T-helper 17 cell (primary cell): ENCODE measurements around the gene NAT16. TPM values are rescaled to one million over a fixed set of nuclear protein-coding genes. Genes with fewer than 3 reads are reported as not detected.
"Not testable (repeated sequence)": the region's sequence is repeated elsewhere in the genome, so short reads cannot be mapped to it uniquely, and the experiment has no call there.

Source experiments
- ATAC-seq: fragments of 150-1000 bp; cut with Tn5 transposase; 2 replicates; pipeline ENCODE4 v1.10.0; 2021; ENCODE audit warnings: mild to moderate bottlenecking, moderate library complexity
- DNase-seq, 3 donors: peaks; one replicate each; pipeline versions ENCODE4 v3.0.0 to v3.0.0-alpha.2; 2020 to 2021
- H3K9me3 ChIP-seq: one replicate; pipeline ENCODE4 v1.7.0; 2013; ENCODE audit warnings: low read length, mild to moderate bottlenecking; ENCODE audit not compliant: control insufficient read depth, poor library complexity, severe bottlenecking
- H3K27ac Mint-ChIP-seq: one replicate; pipeline ENCODE4 v1.8.0; 2022; ENCODE audit warnings: mild to moderate bottlenecking, moderate library complexity, mixed read lengths
- H3K27me3 Mint-ChIP-seq: one replicate; pipeline ENCODE4 v1.8.0; 2022; ENCODE audit warnings: mixed read lengths
- H3K36me3 Mint-ChIP-seq: one replicate; pipeline ENCODE4 v1.8.0; 2022; ENCODE audit warnings: low read depth, mixed read lengths
- H3K4me1 Mint-ChIP-seq: one replicate; pipeline ENCODE4 v1.8.0; 2022; ENCODE audit warnings: mild to moderate bottlenecking, mixed read lengths
- H3K4me3 Mint-ChIP-seq: one replicate; pipeline ENCODE4 v1.8.0; 2022; ENCODE audit warnings: mild to moderate bottlenecking, moderate library complexity, mixed read lengths
- total RNA-seq, 4 donors: library from RNA in 2 of 4; stranded (reverse) in 2 of 4; gene quantifications; one replicate each; pipeline ENCODE4 v1.2.3 and lab custom pipeline; 2022 to 2026

The NAT16 gene
- total RNA-seq, 2 donors from 2014 or later = not detected

GRCh38 chr7:101128040-101128834 is 51.9 kb downstream of the NAT16 start:
- ATAC-seq = no peak
- no peak for DNase-seq
- Mint-ChIP-seq H3K36me3 (peaks cover 7% of the 10 kb centered on the region), H3K27me3 (peaks cover 77% of the 10 kb centered on the region), H3K4me3 (no peak overlapping the region), H3K27ac (no peak overlapping the region), H3K4me1 (peaks cover 25% of the 10 kb centered on the region)
- H3K9me3 ChIP-seq = no peaks in the 10 kb centered on the region

GRCh38 chr7:101127460-101128039 is 52.5 kb downstream of the NAT16 start:
- Mint-ChIP-seq H3K27ac (no peak overlapping the region), H3K4me3 (peak overlapping the region; percentile 84), H3K4me1 (peaks cover 25% of the 10 kb centered on the region), H3K27me3 (peaks cover 80% of the 10 kb centered on the region), H3K36me3 (peaks cover 7% of the 10 kb centered on the region)
- no peak for DNase-seq
- no peaks in the 10 kb centered on the region for H3K9me3 ChIP-seq
- no peak for ATAC-seq

- H3K4me1 Mint-ChIP-seq = peaks cover 32% of the 10 kb centered on the region
Observed at GRCh38 chr7:101126651-101127459, 53.2 kb downstream of the NAT16 start, which contains the start of gene SERPINE1. TSS of gene SERPINE1 (plus strand) at chr7:101127104. CDS start at chr7:101128394, 1,290 bp downstream.

GRCh38 chr7:101125989-101126650 is 54.0 kb downstream of the NAT16 start:
- Mint-ChIP-seq H3K4me1 (peaks cover 33% of the 10 kb centered on the region), H3K4me3 (peak overlapping the region; percentile 84), H3K27ac (peak overlapping the region; percentile 19), H3K36me3 (peaks cover 14% of the 10 kb centered on the region), H3K27me3 (peaks cover 83% of the 10 kb centered on the region)
- no peak for DNase-seq
- peak; percentile 30 for ATAC-seq
- H3K9me3 ChIP-seq = no peaks in the 10 kb centered on the region

More at GRCh38 chr7:101126651-101127459, 53.2 kb downstream of the NAT16 start, which contains the start of gene SERPINE1:
- Mint-ChIP-seq H3K4me3 (peak within 1 kb of the TSS; percentile 84), H3K27ac (peak within 1 kb of the TSS; percentile 19), H3K27me3 (peaks cover 80% of the 10 kb centered on the region), H3K36me3 (peaks cover 11% of the 10 kb centered on the region)
- ATAC-seq (peak; percentile 80), DNase-seq (peak in 2 of 3 donors; percentile 11 to 12)
- H3K9me3 ChIP-seq = no peaks in the 10 kb centered on the region

- H3K9me3 ChIP-seq = no peaks in the 10 kb centered on the region
- DNase-seq (no peak), ATAC-seq (no peak)
- H3K36me3 Mint-ChIP-seq = peaks cover 11% of the 10 kb centered on the region
- H3K27ac Mint-ChIP-seq = no peak overlapping the region
- peaks cover 33% of the 10 kb centered on the region for H3K4me1 Mint-ChIP-seq
- peaks cover 87% of the 10 kb centered on the region for H3K27me3 Mint-ChIP-seq
- peak overlapping the region; percentile 5 for H3K4me3 Mint-ChIP-seq
Observed at GRCh38 chr7:101124376-101125056, 55.6 kb downstream of the NAT16 start.

GRCh38 chr7:101123703-101124068 is 56.4 kb downstream of the NAT16 start:
- peaks cover 83% of the 10 kb centered on the region for H3K27me3 Mint-ChIP-seq
- no peak for ATAC-seq
- H3K9me3 ChIP-seq = no peaks in the 10 kb centered on the region

GRCh38 chr7:101122933-101123702 is 57.0 kb downstream of the NAT16 start:
- no peak for ATAC-seq
- H3K4me1 Mint-ChIP-seq = peaks cover 31% of the 10 kb centered on the region
- H3K4me3 Mint-ChIP-seq = no peak overlapping the region
- no peak for DNase-seq
- peaks cover 11% of the 10 kb centered on the region for H3K36me3 Mint-ChIP-seq
- H3K27me3 Mint-ChIP-seq = peaks cover 78% of the 10 kb centered on the region
- H3K27ac Mint-ChIP-seq = no peak overlapping the region
- no peaks in the 10 kb centered on the region for H3K9me3 ChIP-seq

More at GRCh38 chr7:101123703-101124068, 56.4 kb downstream of the NAT16 start:
- peaks cover 33% of the 10 kb centered on the region for H3K4me1 Mint-ChIP-seq
- DNase-seq = no peak
- no peak overlapping the region for H3K4me3 Mint-ChIP-seq
- peaks cover 11% of the 10 kb centered on the region for H3K36me3 Mint-ChIP-seq
- no peak overlapping the region for H3K27ac Mint-ChIP-seq

- DNase-seq (no peak), ATAC-seq (no peak)
- H3K4me3 Mint-ChIP-seq = peak overlapping the region; percentile 19
- H3K4me1 Mint-ChIP-seq = peaks cover 25% of the 10 kb centered on the region
- peaks cover 69% of the 10 kb centered on the region for H3K27me3 Mint-ChIP-seq
- peaks cover 9% of the 10 kb centered on the region for H3K36me3 Mint-ChIP-seq
- H3K9me3 ChIP-seq = no peaks in the 10 kb centered on the region
- no peak overlapping the region for H3K27ac Mint-ChIP-seq
Observed at GRCh38 chr7:101121991-101122932, 57.8 kb downstream of the NAT16 start.

GRCh38 chr7:101121631-101121990 is 58.5 kb downstream of the NAT16 start:
- Mint-ChIP-seq H3K4me1 (peaks cover 18% of the 10 kb centered on the region), H3K27me3 (peaks cover 63% of the 10 kb centered on the region)
- H3K9me3 ChIP-seq, H3K36me3 Mint-ChIP-seq, H3K4me3 Mint-ChIP-seq, H3K27ac Mint-ChIP-seq, ATAC-seq, DNase-seq: not testable (repeated sequence)
